Stimulated activated CD4-positive, alpha-beta T cell treated with anti-CD3 and anti-CD28 coated beads, TNF-alpha, amount 100 ng/mL, for 24 hours (primary cell): Measurements from ENCODE around the gene MAGEC2.

ENCODE experiments used
- DNase-seq, 3 experiments: peaks; one replicate each; pipeline ENCODE4 v3.0.0-alpha.2; 2020; ENCODE audit warnings: low read depth in 3 of 3

The MAGEC2 gene, protein sequence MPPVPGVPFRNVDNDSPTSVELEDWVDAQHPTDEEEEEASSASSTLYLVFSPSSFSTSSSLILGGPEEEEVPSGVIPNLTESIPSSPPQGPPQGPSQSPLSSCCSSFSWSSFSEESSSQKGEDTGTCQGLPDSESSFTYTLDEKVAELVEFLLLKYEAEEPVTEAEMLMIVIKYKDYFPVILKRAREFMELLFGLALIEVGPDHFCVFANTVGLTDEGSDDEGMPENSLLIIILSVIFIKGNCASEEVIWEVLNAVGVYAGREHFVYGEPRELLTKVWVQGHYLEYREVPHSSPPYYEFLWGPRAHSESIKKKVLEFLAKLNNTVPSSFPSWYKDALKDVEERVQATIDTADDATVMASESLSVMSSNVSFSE

DNA sequence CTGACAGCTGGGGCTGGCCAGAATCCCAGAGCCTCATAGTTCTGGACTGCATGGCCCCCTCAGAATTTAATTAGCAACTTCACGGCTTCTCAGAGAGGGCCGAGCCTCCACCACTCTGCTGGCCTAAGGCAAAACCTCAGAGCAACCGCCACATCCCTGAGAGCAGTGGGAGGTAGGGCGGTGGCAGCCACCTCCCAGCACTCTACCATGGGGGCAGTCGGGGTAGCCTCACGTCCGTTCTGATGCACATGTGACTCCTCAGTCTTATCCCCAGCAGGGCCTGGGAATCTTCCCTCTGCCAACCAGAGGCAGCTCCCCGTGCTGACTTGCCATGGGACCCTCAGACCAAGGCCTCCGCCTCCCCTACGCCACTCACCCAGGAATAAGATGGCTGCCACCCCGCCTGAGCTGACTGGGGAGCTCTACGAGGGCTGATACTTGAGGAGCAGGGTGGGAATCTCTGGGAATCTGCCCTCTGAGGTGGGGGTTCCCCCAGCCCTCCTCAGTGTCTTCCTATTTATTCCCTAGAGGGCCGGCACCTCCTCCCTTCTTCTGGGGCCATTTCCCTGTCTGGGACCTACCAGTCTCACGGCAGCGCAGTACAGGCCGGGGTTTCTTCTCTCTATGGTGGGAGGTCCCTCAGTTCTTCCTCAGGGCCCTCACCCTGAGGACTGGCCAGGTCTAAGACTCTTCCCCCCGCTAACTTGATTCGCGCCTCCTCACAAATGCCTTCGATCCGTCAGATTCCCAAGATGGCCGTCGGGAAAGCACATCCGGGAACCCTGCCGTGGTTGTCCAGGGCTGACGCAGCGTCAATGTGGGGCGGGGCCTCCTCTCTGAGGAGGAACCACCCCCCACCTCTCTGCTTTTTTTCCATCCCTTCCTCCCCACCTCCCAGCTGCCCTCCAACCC lies at the start of gene MAGEC2:
Gene MAGEC2, minus strand, starts transcription at position 769 of the 912 bp plus-strand sequence. CDS start 1,303 bp downstream, outside the sequence.
- DNase-seq: no peak

DNA sequence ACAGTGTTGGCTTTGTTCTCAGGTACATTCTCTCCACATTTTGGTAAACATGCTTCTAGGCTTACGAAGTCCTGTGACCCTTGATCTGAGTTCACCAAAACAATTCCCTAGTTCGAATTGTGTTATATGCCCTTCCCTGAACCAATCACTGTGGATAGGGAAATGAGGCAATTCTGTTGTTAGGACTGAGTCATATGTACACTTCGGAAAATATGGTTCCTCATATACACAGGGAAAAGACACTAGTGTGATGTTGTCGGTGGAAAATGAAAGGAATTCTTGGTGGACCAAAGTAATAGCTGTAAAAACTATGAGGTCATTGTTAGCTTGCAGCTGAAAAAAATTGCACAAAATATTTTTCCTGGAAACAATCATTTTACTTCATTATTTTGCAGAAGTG lies 46.6 kb upstream of the MAGEC2 start:
- DNase-seq: no peak

DNA sequence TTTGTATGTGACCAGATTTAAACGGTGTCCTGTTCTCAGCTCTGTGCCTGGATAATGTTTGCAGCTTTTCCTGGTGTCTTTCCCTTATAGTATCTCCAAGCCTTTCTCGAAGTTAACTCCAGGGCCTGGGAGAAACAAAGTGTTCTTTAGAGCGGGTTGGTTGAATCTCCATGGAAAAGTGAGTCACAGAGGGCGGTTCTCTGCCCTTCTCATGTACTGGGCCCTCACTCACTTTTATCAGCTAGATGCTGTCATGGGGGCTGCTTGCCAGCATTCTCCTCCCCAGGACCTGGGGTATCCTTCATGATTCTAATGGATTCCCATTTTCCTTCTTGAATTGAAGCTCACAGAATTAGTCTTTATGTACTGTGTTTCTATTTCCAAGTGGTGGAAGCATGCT lies 46.1 kb upstream of the MAGEC2 start:
- DNase-seq: no peak

DNA sequence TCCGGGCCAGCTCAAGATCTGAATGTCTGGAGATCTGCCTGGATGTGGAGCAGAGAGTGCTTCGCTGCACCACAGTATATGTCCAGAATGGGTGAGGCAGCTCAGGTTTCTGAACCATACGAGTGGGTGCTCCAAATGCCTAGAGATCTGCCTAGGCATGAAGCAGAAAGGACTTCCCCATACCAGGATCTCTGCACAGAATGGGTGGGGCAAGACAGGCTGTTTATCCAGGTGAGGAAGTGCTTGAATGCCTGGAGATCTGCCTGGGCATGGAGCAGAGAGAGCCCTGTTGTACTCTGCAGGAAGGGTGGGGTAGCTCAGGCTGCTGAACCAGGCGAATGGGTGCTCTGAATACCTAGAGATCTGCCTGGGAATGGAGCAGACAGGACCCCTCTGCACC lies 45.4 kb upstream of the MAGEC2 start:
- no peak for DNase-seq

DNA sequence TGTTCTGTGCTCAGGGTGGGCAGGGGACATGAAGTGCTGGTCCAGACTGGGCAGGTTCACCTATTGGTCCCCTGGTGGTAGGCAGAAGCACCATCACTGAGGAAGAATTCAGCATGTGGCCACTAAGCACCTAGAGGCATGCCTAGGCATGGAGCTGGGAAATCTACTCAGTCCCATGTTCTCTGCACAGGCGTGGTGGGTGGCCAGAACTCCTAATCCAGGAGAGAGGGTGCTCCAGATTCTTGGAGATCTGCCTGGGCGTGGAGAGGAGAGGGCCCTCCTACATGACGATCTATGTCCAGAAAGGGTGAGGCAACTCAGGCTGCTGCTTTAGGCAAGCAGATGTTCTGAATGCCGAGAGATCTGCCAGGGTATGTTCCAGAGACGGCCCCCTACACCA lies 44.6 kb upstream of the MAGEC2 start:
- DNase-seq: no peak

DNA sequence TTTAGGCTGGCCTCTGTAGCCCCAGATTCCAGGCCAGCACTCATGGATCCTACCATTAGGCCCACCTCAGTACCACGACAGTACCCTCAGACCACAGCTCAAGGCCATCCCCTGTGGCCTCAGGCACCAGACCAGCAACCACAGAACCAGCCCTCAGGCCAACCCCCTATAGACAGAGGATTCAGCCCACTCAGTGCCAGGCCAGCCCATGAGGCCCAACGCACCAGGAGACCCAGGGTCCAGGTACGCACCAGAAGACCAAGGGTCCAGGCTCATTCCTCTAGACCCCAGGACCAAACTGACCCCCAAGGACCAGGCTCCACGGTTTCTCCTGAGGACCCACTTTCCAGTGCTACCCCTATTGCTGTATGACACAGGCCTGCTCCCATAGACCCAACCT lies 39.5 kb upstream of the MAGEC2 start:
- no peak for DNase-seq

DNA sequence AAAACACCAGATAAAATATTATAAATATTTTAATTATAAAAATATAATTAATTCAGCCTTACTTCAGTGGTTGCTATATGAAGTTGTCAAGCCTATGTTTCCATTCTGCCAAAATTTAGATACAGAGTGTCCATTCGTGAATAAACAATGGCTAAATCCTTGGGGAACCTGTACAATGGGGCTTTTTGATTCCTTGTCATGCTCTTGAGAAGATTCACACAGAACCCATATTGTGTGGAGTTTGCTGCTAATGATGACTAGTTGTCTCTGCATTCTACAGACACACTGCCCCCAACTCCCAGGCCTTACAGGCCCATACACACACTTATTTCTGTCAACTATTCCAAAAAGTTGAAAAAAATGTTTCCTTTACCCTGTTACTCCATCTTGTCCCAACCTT lies 33.4 kb upstream of the MAGEC2 start:
- no peak for DNase-seq

DNA sequence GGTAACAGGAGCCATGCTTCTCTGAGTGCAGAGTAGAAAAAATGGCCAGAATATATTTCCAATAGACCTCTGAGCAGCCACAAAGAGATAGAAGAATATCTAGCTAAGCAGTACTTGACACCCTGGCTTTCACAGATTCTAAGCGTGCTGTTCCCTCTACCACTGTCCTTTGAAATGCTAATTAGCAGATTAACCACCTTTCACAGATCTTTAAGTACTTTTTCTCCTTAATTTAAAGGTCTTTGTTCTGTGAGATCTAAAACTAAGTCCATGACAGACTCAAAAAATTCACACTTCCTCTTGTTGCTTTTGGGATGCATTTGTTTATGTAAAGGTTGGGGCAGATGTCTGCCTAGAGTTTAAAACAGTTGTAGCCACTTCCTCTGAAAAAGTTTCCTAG lies 28.3 kb upstream of the MAGEC2 start:
- DNase-seq: no peak

DNA sequence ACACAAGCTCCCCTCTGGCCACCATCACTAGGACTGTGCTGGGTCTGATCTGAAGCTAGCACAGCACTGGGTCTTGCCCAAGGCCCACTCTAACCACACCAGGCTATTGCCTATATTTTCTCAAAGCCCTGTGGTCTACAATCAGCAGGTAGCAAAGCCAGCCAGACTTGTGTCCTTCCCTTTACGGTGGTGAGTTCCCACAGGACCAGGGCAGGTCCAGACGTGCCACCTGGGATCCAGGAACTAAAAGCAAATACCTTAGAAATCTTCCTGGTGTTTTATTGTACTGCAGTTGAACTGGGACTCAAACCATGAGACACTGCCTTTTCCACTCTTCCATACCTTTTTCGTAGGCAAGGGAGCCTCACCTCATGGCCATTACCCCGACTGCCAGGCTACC lies 9.0 kb upstream of the MAGEC2 start:
- no peak for DNase-seq

DNA sequence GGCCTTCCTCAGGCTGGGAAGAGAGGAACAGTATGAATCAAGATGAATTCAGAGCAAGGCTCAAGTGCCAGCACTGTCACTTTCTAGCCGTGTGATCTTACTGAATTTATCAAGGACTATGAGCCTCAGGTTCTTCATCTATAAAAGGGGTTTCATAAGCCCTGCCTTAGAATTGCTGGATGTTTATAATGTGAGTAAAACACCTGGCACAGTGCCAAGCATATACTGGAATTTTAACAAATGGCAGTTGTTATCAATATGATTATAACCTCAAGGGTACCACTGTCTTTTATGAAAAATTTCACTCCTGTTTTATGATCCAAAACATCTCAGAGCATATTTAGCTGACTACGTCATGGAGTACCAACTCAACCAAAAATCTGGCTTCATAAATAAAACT lies 4.0 kb downstream of the MAGEC2 start:
- no peak for DNase-seq

DNA sequence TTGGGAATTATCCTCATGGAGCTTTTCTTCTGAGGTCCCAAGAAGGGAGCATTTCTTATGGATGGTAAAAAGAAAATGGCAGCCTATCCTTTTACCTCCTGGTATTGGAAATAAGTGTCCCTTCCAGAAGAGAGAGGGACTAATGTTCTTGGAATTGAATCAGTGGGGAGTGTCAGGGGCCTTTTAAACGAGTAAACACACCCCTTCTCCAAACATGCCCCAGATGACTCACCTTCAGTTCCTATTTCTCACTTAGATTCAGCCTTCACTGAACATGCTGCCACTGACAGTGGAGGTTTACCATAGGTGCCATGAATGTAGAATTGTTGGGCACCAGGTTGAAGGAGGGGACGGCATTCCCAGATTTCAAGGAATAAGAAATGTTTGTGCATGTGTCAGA lies 19.0 kb downstream of the MAGEC2 start:
- DNase-seq: no peak

DNA sequence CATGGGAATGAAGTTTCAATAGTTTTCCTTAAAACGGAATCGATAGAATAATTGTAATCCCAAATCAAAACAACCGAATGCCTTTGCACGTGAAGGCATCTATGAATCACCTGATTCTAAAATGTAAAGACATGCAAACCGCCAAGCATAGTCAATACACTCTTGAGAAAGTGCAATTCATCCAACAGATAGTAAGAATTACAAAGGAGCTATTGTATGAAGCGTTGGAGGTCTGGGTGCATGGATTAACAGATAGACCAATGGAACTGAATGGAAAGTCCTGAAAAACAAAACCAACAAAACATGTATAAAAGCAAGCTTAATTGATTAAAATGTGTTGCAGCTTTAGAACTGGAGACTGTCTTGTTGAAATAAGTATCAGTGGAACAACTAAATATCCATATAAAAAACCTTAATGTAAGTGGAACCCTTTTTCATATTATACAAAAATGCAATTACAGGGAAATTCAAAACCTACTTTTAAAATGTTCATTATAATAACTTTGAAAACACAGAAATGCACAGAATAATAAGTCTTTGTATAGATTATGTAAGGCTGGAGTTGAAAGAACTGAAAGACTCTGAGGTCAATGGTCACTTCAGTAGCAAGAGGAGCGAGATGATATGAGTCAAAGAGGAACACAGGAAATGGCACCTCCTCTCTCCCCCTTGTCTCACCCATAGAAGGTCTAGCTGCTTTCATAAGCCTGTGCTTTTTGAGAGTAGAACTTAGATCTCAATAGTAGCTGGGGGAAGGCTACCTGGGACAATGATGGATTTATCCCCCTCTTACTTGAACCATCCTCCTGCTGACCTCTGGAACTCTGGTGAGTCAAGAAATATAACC lies 20.1 kb downstream of the MAGEC2 start:
- DNase-seq: no peak

DNA sequence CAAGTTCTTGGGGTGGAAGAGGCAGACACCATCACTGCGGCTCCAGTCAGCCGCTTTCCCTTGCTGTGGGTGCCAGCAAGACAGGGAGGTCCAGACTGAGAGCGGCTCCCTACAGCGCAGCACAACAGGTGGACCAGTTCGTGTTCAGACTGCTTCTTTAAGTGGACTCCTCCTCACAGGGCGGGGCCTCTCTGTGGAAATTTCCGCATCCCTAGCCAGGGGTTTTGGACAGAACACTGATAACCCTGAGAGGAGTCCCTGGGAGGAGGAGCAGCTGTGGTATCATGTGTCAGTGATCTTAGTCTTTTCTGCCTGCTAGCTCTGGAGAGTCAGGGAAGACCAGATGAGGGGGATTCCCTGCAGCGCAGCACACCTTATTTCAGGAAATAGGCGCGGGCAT lies 48.5 kb downstream of the MAGEC2 start:
- DNase-seq: no peak
